Left ventricle myocardium inferior (tissue), 1 donor: ENCODE measurements around the gene GAB1. TPM values are rescaled to one million over a fixed set of nuclear protein-coding genes. Genes with fewer than 3 reads are reported as not detected.

ENCODE experiments used
- DNase-seq: peaks from one replicate; pipeline ENCODE4 v3.0.0-alpha.2; 2020
- H3K27ac ChIP-seq: fragments of 200-600 bp; replicated peaks from 2 replicates; pipeline ENCODE4 v1.8.0; 2021
- H3K27me3 ChIP-seq: fragments of 200-600 bp; 2 replicates; pipeline ENCODE4 v1.8.0; 2021; ENCODE audit warnings: low read depth
- H3K36me3 ChIP-seq: fragments of 200-600 bp; 2 replicates; pipeline ENCODE4 v1.8.0; 2021
- H3K4me1 ChIP-seq: fragments of 200-600 bp; 2 replicates; pipeline ENCODE4 v1.8.0; 2021
- H3K4me3 ChIP-seq: fragments of 200-600 bp; 2 replicates; pipeline ENCODE4 v1.8.0; 2021; ENCODE audit warnings: mild to moderate bottlenecking, moderate library complexity
- H3K9me3 ChIP-seq: fragments of 200-600 bp; replicated peaks from 2 replicates; pipeline ENCODE4 v1.8.0; 2021
- CTCF ChIP-seq: fragments of 200-600 bp; IDR thresholded peaks from 2 replicates; pipeline ENCODE4 v1.8.0; 2021; ENCODE audit warnings: antibody characterized with exemption, mild to moderate bottlenecking, borderline replicate concordance
- intact Hi-C: fragments of 100-400 bp; cut with micrococcal nuclease; formaldehyde crosslinking; loops from one replicate; pipeline ENCODE4 v1.11.0; 2022
- total RNA-seq: library from RNA; stranded (reverse); fragmentation: NEBNext Ultra II Directional; extraction: Animal tissue kit (Norgen Biotek cat#: 25700); gene quantifications from one replicate; pipeline ENCODE4 v1.2.1, GENCODE V29; 2021
- donor health status: DM: no; HTN: yes; CAD: no; lungs with severe emphysema.

The GAB1 gene
- total RNA-seq, 1 donor from 2014 or later: 87.1 TPM

DNA sequence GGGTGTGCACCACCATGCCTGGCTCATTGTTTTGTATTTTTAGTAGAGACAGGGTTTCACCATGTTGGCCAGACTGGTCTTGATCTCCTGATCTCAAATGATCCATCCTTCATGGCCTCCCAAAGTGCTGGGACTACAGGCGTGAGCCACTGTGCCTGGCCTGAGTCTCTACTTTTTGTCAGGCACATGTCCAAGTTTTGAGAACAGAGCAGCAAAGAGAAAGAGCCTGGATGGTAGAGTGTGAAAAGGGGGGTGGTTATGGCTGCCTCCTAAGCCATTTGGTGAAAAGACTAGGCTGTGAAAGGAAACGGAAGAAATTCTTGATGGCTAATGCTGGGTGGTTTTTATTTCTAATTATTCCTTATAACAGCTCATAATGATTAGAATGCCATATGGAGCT is 63.4 kb downstream of the GAB1 start:
- Histone ChIP-seq H3K4me1 (peaks cover 100% of the 10 kb centered on the region), H3K27ac (peak overlapping the region; percentile 22), H3K36me3 (no peaks in the 10 kb centered on the region), H3K27me3 (no peaks in the 10 kb centered on the region), H3K4me3 (no peak overlapping the region), H3K9me3 (no peaks in the 10 kb centered on the region)
- TF ChIP-seq CTCF: no peak
- intact Hi-C loops: no loop called here
- no peak for DNase-seq

DNA sequence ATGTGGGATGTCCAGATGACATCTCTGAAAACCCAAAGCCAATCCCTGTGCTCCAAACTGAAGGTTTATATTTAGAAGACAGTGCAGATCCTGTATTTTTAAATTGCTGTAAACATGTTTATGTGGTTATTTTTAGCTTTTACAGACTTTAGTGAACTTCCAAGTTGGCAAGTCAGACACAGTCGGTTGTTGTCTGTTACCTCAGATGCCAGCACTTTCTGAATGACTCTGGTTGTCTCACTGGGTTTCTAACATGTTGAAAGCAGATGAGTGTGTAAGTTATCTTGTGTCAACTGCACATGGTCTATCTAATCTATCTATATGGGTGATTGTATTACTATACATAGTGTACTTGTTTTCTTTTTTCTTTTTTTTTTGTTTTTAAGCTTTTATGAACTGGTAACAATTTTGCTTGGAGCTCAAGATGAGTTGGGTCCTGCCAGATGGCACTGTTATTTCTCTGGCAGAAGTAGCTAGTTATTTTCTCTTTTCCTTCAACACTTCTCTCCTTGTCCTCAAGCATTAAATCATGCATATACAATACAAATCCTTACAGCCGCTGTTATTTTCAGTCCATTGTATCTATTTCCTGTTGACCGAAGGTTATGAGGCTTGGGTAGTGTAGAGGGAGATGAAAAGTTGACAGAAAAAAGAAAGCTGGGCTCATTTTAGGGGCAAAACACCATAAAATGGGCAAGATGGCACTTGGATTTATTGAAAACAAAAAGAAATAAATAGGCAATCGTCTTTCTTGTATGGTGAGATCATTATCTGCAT is 66.3 kb downstream of the GAB1 start:
- intact Hi-C loops: no loop called here
- TF ChIP-seq CTCF: no peak
- Histone ChIP-seq H3K4me3 (peak overlapping the region; percentile 22), H3K27me3 (no peaks in the 10 kb centered on the region), H3K4me1 (peaks cover 100% of the 10 kb centered on the region), H3K9me3 (no peaks in the 10 kb centered on the region), H3K27ac (peak overlapping the region; percentile 71), H3K36me3 (no peaks in the 10 kb centered on the region)
- no peak for DNase-seq

DNA sequence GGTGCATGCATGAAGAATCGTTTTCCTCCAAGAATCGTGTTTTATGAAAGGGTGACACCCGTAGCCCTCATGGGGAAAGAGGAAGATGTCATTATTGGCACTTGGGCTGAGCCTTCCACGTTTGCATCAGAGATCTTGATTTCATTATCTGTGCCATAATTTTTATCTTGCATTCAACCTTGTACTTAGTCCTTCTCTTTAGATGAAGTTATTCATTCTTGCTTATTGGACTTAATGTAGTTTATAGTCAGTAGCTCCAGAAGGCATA is 66.8 kb downstream of the GAB1 start:
- intact Hi-C loops: no loop called here
- peaks cover 100% of the 10 kb centered on the region for H3K4me1 ChIP-seq
- H3K27me3 ChIP-seq: no peaks in the 10 kb centered on the region
- H3K36me3 ChIP-seq: no peaks in the 10 kb centered on the region
- peak overlapping the region; percentile 22 for H3K4me3 ChIP-seq
- H3K27ac ChIP-seq: peak overlapping the region; percentile 71
- no peak for TF ChIP-seq CTCF
- no peaks in the 10 kb centered on the region for H3K9me3 ChIP-seq
- DNase-seq: no peak

DNA sequence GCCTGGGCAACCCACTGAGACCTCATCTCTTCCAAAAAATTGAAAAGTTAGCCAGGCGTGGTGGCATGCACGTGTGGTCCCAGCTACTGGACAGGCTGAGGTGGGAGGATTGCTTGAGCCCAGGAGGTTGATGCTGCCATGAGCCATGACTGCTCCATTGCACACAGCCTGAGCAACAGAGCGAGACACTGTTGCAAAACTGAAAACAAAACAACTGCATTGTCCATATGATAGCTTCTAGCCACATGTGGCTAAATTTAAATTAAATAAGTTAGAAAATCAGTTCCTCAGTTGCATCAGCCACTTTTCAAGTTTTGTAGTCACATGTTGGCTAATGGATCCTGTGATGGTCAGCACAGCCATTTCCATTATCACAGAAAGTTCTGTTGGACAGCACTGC is 67.9 kb downstream of the GAB1 start:
- peaks cover 100% of the 10 kb centered on the region for H3K4me1 ChIP-seq
- no peak for DNase-seq
- no peaks in the 10 kb centered on the region for H3K9me3 ChIP-seq
- H3K27me3 ChIP-seq: no peaks in the 10 kb centered on the region
- intact Hi-C loops: no loop called here
- H3K4me3 ChIP-seq: no peak overlapping the region
- no peak for TF ChIP-seq CTCF
- H3K36me3 ChIP-seq: no peaks in the 10 kb centered on the region
- peak overlapping the region; percentile 71 for H3K27ac ChIP-seq

GRCh38 chr4:143405075-143405730 is 68.5 kb downstream of the GAB1 start:
- Histone ChIP-seq H3K27ac (peak overlapping the region; percentile 71), H3K4me1 (peaks cover 100% of the 10 kb centered on the region), H3K4me3 (no peak overlapping the region), H3K36me3 (no peaks in the 10 kb centered on the region), H3K9me3 (no peaks in the 10 kb centered on the region), H3K27me3 (no peaks in the 10 kb centered on the region)
- intact Hi-C loops: no loop called here
- no peak for TF ChIP-seq CTCF
- DNase-seq: no peak
